Measurements from ENCODE around the gene C1GALT1C1L.

DNA sequence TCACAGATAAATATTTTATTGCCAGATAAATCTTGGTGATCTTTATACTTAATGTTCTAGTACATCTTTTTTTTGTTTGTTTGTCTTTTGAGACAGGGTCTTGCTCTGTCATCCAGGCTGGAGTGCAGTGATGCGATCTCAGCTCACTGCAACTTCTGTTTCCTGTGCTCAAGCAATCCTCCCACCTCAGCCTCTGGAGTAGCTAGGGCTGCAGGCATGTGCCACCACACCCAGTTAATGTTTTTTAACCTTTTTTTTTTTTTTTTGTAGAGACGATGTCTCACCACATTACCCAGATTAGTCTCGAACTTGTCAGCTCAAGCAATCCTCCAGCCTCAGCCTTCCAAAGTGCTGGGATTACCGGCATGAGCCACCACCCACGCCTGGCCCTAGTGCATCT is 9.1 kb upstream of the C1GALT1C1L start:
- TF ChIP-seq TCF7L2 (IDR thresholded peaks at IDR 0.05; ENCODE audit: low read depth, low read length) (no peak), POLR2AphosphoS5 (IDR thresholded peaks at IDR 0.05; ENCODE audit: low read depth, low read length) (no peak), SIN3A (IDR thresholded peaks at IDR 0.05; ENCODE audit: borderline replicate concordance, insufficient read depth, low read depth, low read length) (no peak)
- TF ChIP-seq, protein P1, sequence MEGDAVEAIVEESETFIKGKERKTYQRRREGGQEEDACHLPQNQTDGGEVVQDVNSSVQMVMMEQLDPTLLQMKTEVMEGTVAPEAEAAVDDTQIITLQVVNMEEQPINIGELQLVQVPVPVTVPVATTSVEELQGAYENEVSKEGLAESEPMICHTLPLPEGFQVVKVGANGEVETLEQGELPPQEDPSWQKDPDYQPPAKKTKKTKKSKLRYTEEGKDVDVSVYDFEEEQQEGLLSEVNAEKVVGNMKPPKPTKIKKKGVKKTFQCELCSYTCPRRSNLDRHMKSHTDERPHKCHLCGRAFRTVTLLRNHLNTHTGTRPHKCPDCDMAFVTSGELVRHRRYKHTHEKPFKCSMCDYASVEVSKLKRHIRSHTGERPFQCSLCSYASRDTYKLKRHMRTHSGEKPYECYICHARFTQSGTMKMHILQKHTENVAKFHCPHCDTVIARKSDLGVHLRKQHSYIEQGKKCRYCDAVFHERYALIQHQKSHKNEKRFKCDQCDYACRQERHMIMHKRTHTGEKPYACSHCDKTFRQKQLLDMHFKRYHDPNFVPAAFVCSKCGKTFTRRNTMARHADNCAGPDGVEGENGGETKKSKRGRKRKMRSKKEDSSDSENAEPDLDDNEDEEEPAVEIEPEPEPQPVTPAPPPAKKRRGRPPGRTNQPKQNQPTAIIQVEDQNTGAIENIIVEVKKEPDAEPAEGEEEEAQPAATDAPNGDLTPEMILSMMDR (IDR thresholded peaks at IDR 0.05), result no peak
- TF ChIP-seq, protein P2, sequence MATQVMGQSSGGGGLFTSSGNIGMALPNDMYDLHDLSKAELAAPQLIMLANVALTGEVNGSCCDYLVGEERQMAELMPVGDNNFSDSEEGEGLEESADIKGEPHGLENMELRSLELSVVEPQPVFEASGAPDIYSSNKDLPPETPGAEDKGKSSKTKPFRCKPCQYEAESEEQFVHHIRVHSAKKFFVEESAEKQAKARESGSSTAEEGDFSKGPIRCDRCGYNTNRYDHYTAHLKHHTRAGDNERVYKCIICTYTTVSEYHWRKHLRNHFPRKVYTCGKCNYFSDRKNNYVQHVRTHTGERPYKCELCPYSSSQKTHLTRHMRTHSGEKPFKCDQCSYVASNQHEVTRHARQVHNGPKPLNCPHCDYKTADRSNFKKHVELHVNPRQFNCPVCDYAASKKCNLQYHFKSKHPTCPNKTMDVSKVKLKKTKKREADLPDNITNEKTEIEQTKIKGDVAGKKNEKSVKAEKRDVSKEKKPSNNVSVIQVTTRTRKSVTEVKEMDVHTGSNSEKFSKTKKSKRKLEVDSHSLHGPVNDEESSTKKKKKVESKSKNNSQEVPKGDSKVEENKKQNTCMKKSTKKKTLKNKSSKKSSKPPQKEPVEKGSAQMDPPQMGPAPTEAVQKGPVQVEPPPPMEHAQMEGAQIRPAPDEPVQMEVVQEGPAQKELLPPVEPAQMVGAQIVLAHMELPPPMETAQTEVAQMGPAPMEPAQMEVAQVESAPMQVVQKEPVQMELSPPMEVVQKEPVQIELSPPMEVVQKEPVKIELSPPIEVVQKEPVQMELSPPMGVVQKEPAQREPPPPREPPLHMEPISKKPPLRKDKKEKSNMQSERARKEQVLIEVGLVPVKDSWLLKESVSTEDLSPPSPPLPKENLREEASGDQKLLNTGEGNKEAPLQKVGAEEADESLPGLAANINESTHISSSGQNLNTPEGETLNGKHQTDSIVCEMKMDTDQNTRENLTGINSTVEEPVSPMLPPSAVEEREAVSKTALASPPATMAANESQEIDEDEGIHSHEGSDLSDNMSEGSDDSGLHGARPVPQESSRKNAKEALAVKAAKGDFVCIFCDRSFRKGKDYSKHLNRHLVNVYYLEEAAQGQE (IDR thresholded peaks at IDR 0.05; ENCODE audit: insufficient read depth in 1 of 2, low read depth in 2 of 2, low read length in 1 of 2), result no peak

All from Panc1 (cell line).